Measurements from ENCODE around the gene EFCAB11. TPM values are rescaled to one million over a fixed set of nuclear protein-coding genes. Genes with fewer than 3 reads are reported as not detected.

The EFCAB11 gene
- total and polyA plus RNA-seq, 2 donors = 5.6 to 7.6 TPM

DNA sequence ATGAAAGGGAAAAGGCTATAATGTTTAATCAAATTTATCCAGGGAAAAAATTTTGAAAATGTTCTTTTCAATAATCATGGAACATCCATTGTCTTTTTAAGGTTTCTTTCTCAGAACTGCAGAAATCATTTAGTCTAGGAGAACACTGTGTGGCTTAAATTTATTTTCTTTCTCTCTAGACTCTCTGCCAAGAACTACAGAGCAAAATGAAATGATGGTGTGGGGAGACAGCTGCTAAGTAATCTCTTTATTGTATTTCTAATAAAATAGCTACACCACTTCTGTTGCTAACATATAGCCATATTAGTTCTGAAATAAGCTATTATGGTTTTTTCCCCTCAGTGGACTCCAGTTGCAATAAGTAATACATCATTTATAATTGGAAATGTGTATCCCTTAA lies 120.9 kb downstream of the EFCAB11 start:
- DNase-seq (ENCODE audit: low read depth in 6 of 9, low spot score in 9 of 9) = no peak
- Histone ChIP-seq H3K9me3 (ENCODE audit: control insufficient read depth in 2 of 2, insufficient read depth in 1 of 2, low read length in 1 of 2) (no peaks in the 10 kb centered on the region), H3K27me3 (ENCODE audit: control insufficient read depth in 2 of 2, insufficient read depth in 1 of 2, low read length in 1 of 2) (no peaks in the 10 kb centered on the region), H3K36me3 (ENCODE audit: control insufficient read depth in 2 of 2, insufficient read depth in 2 of 2, low read length in 1 of 2) (no peaks in the 10 kb centered on the region), H3K27ac (ENCODE audit: low read depth in 1 of 2, low read length in 1 of 2) (no peak overlapping the region), H3K4me3 (ENCODE audit: low read length in 2 of 2) (no peak overlapping the region), H3K4me1 (ENCODE audit: control insufficient read depth in 2 of 2, insufficient read depth in 2 of 2, low read length in 2 of 2) (no peaks in the 10 kb centered on the region)

GRCh38 chr14:89833120-89833532 lies 121.4 kb downstream of the EFCAB11 start:
- Histone ChIP-seq H3K9me3 (ENCODE audit: control insufficient read depth in 2 of 2, insufficient read depth in 1 of 2, low read length in 1 of 2) (no peaks in the 10 kb centered on the region), H3K27ac (ENCODE audit: low read depth in 1 of 2, low read length in 1 of 2) (no peak overlapping the region), H3K36me3 (ENCODE audit: control insufficient read depth in 2 of 2, insufficient read depth in 2 of 2, low read length in 1 of 2) (no peaks in the 10 kb centered on the region), H3K4me1 (ENCODE audit: control insufficient read depth in 2 of 2, insufficient read depth in 2 of 2, low read length in 2 of 2) (no peaks in the 10 kb centered on the region), H3K27me3 (ENCODE audit: control insufficient read depth in 2 of 2, insufficient read depth in 1 of 2, low read length in 1 of 2) (no peaks in the 10 kb centered on the region), H3K4me3 (ENCODE audit: low read length in 2 of 2) (no peak overlapping the region)
- WGBS = 59% methylated on average over 3 of the region's 3 CpGs
- DNase-seq (ENCODE audit: low read depth in 6 of 9, low spot score in 9 of 9) = no peak

DNA sequence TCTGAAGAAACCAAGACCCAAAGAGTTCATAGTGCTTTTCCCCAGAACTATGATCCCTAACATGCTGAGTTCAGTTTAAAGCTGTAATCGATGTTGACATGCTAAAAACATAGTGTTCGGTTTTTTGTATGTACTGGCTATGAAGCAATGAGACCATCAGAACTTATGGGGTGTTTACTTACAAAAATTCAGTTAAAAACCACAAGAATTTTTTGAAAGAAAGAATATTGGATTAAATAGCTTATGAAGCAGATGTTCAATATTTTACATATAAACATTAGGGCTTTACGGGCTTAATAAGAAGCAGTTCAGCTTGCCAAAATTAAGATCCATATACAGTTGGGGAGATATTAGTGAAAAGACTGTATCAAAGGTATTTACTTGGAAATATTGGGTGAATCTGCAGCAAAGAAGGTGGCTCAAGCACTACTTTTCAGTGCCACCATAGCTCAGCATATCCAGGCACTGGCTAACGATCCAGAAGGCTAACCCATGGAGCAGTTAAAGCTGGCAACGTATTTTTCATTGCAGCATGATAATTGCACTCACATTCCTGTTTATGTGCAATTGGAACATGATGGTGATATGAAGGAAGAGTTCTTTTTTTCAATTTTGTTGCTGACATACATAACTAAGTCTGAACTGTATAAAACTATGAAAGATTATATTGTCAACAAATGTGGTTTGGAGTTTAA lies 125.9 kb downstream of the EFCAB11 start:
- H3K27ac ChIP-seq (ENCODE audit: low read depth in 1 of 2, low read length in 1 of 2) = no peak overlapping the region
- no peaks in the 10 kb centered on the region for H3K9me3 ChIP-seq (ENCODE audit: control insufficient read depth in 2 of 2, insufficient read depth in 1 of 2, low read length in 1 of 2)
- DNase-seq (ENCODE audit: low read depth in 6 of 9, low spot score in 9 of 9) = no peak
- no peaks in the 10 kb centered on the region for H3K27me3 ChIP-seq (ENCODE audit: control insufficient read depth in 2 of 2, insufficient read depth in 1 of 2, low read length in 1 of 2)
- no peaks in the 10 kb centered on the region for H3K4me1 ChIP-seq (ENCODE audit: control insufficient read depth in 2 of 2, insufficient read depth in 2 of 2, low read length in 2 of 2)
- no peaks in the 10 kb centered on the region for H3K36me3 ChIP-seq (ENCODE audit: control insufficient read depth in 2 of 2, insufficient read depth in 2 of 2, low read length in 1 of 2)
- WGBS = 96% methylated on average over 5 of the region's 5 CpGs
- H3K4me3 ChIP-seq (ENCODE audit: low read length in 2 of 2) = no peak overlapping the region

- no peak overlapping the region for H3K4me3 ChIP-seq (ENCODE audit: low read length in 2 of 2)
- no peak overlapping the region for H3K27ac ChIP-seq (ENCODE audit: low read depth in 1 of 2, low read length in 1 of 2)
- H3K9me3 ChIP-seq (ENCODE audit: control insufficient read depth in 2 of 2, insufficient read depth in 1 of 2, low read length in 1 of 2) = no peaks in the 10 kb centered on the region
- no peaks in the 10 kb centered on the region for H3K4me1 ChIP-seq (ENCODE audit: control insufficient read depth in 2 of 2, insufficient read depth in 2 of 2, low read length in 2 of 2)
- H3K27me3 ChIP-seq (ENCODE audit: control insufficient read depth in 2 of 2, insufficient read depth in 1 of 2, low read length in 1 of 2) = no peaks in the 10 kb centered on the region
- H3K36me3 ChIP-seq (ENCODE audit: control insufficient read depth in 2 of 2, insufficient read depth in 2 of 2, low read length in 1 of 2) = no peaks in the 10 kb centered on the region
- DNase-seq (ENCODE audit: low read depth in 6 of 9, low spot score in 9 of 9) = no peak
- 54% methylated on average over 7 of the region's 7 CpGs for WGBS
Measured at GRCh38 chr14:89827265-89827664, 127.3 kb downstream of the EFCAB11 start.

GRCh38 chr14:89826596-89826995 lies 127.9 kb downstream of the EFCAB11 start:
- Histone ChIP-seq H3K36me3 (ENCODE audit: control insufficient read depth in 2 of 2, insufficient read depth in 2 of 2, low read length in 1 of 2) (no peaks in the 10 kb centered on the region), H3K27ac (ENCODE audit: low read depth in 1 of 2, low read length in 1 of 2) (no peak overlapping the region), H3K4me3 (ENCODE audit: low read length in 2 of 2) (no peak overlapping the region), H3K9me3 (ENCODE audit: control insufficient read depth in 2 of 2, insufficient read depth in 1 of 2, low read length in 1 of 2) (no peaks in the 10 kb centered on the region), H3K4me1 (ENCODE audit: control insufficient read depth in 2 of 2, insufficient read depth in 2 of 2, low read length in 2 of 2) (no peaks in the 10 kb centered on the region), H3K27me3 (ENCODE audit: control insufficient read depth in 2 of 2, insufficient read depth in 1 of 2, low read length in 1 of 2) (no peaks in the 10 kb centered on the region)
- no peak for DNase-seq (ENCODE audit: low read depth in 6 of 9, low spot score in 9 of 9)
- WGBS = 97% methylated on average over 3 of the region's 3 CpGs

DNA sequence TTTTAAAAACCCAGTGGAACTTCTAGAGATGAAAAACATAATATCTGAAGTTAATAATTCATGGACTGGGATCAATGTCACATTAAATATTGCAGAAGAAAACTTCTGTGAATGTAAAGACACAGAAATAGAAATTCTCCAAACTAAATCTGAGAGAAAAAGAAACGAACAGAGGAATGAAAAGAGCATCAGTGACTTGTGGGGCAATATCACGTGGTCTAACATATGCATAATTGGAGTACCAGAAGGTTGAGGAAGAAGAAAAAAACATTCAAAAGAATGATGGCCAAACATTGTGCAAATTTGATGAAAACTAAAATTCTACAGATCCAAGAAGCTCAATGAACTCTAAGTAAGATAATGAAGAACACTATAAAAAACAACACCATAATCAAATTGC lies 130.8 kb downstream of the EFCAB11 start:
- 99% methylated on average over 2 of the region's 2 CpGs for WGBS
- DNase-seq (ENCODE audit: low read depth in 6 of 9, low spot score in 9 of 9) = no peak
- no peaks in the 10 kb centered on the region for H3K36me3 ChIP-seq (ENCODE audit: control insufficient read depth in 2 of 2, insufficient read depth in 2 of 2, low read length in 1 of 2)
- H3K4me1 ChIP-seq (ENCODE audit: control insufficient read depth in 2 of 2, insufficient read depth in 2 of 2, low read length in 2 of 2) = no peaks in the 10 kb centered on the region
- H3K27me3 ChIP-seq (ENCODE audit: control insufficient read depth in 2 of 2, insufficient read depth in 1 of 2, low read length in 1 of 2) = no peaks in the 10 kb centered on the region
- no peaks in the 10 kb centered on the region for H3K9me3 ChIP-seq (ENCODE audit: control insufficient read depth in 2 of 2, insufficient read depth in 1 of 2, low read length in 1 of 2)
- no peak overlapping the region for H3K4me3 ChIP-seq (ENCODE audit: low read length in 2 of 2)
- H3K27ac ChIP-seq (ENCODE audit: low read depth in 1 of 2, low read length in 1 of 2) = no peak overlapping the region

DNA sequence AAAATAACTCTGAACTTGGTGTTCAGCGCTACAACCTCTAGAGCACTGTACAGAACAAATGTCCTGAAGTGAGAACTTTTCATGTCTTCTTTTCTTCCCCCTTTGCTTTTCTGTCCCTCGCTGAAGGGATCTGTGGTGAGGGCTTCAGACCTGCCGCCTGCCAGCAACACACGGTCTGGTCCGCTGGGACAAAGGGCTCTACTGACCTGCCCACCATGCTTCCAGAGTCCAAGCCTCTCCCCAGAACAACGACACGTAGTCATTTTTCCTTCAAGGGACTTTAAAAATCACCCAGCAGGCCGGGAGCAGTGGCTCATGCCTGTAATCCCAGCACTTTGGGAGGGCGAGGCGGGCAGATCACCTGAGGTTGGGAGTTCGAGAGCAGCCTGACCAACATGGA lies 140.4 kb downstream of the EFCAB11 start:
- 98% methylated on average over 11 of the region's 11 CpGs for WGBS
- no peak overlapping the region for H3K4me3 ChIP-seq (ENCODE audit: low read length in 2 of 2)

GRCh38 chr14:89813617-89814031 lies 140.9 kb downstream of the EFCAB11 start:
- Histone ChIP-seq H3K27me3 (ENCODE audit: control insufficient read depth in 2 of 2, insufficient read depth in 1 of 2, low read length in 1 of 2) (no peaks in the 10 kb centered on the region), H3K36me3 (ENCODE audit: control insufficient read depth in 2 of 2, insufficient read depth in 2 of 2, low read length in 1 of 2) (no peaks in the 10 kb centered on the region), H3K27ac (ENCODE audit: low read depth in 1 of 2, low read length in 1 of 2) (no peak overlapping the region), H3K4me1 (ENCODE audit: control insufficient read depth in 2 of 2, insufficient read depth in 2 of 2, low read length in 2 of 2) (no peaks in the 10 kb centered on the region), H3K4me3 (ENCODE audit: low read length in 2 of 2) (no peak overlapping the region), H3K9me3 (ENCODE audit: control insufficient read depth in 2 of 2, insufficient read depth in 1 of 2, low read length in 1 of 2) (no peaks in the 10 kb centered on the region)
- no peak for DNase-seq (ENCODE audit: low read depth in 6 of 9, low spot score in 9 of 9)
- WGBS = 63% methylated on average over 12 of the region's 12 CpGs

More for the DNA sequence above, 140.4 kb downstream of the EFCAB11 start:
- no peak overlapping the region for H3K27ac ChIP-seq (ENCODE audit: low read depth in 1 of 2, low read length in 1 of 2)
- no peaks in the 10 kb centered on the region for H3K27me3 ChIP-seq (ENCODE audit: control insufficient read depth in 2 of 2, insufficient read depth in 1 of 2, low read length in 1 of 2)
- no peaks in the 10 kb centered on the region for H3K36me3 ChIP-seq (ENCODE audit: control insufficient read depth in 2 of 2, insufficient read depth in 2 of 2, low read length in 1 of 2)
- no peak for DNase-seq (ENCODE audit: low read depth in 6 of 9, low spot score in 9 of 9)
- H3K9me3 ChIP-seq (ENCODE audit: control insufficient read depth in 2 of 2, insufficient read depth in 1 of 2, low read length in 1 of 2) = no peaks in the 10 kb centered on the region
- no peaks in the 10 kb centered on the region for H3K4me1 ChIP-seq (ENCODE audit: control insufficient read depth in 2 of 2, insufficient read depth in 2 of 2, low read length in 2 of 2)

DNA sequence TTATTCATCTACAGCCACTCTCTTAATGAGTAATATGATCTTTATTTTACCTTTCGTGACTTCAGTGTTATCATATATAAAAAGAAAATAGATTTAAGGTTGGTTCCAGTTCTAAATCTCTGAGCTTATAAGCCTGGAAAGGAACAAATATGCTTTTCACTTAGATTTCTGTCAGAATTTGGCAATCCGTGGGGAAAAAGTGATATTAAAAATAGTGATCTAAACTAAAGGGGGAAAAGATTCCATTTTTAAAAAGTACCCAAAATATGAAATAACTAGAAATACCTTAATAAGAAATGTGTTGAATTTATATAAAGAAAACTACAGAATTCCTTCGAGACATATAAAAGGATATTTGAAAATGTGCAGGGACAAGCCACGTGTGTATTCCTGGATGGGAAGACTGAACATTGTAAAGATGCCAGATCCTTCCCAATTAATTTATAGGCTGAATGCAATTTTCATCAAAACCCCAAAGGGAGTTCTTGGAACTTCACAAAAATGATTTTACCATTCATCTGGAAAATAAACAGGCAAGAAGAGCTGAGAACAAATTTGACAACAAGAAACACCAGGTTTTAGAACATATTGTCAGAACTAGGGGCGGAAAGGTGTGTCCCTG lies 142.5 kb downstream of the EFCAB11 start:
- H3K4me1 ChIP-seq (ENCODE audit: control insufficient read depth in 2 of 2, insufficient read depth in 2 of 2, low read length in 2 of 2) = no peaks in the 10 kb centered on the region
- no peak for DNase-seq (ENCODE audit: low read depth in 6 of 9, low spot score in 9 of 9)
- WGBS = 98% methylated on average over 5 of the region's 5 CpGs

More for the DNA sequence above, 142.5 kb downstream of the EFCAB11 start:
- Histone ChIP-seq H3K9me3 (ENCODE audit: control insufficient read depth in 2 of 2, insufficient read depth in 1 of 2, low read length in 1 of 2) (no peaks in the 10 kb centered on the region), H3K36me3 (ENCODE audit: control insufficient read depth in 2 of 2, insufficient read depth in 2 of 2, low read length in 1 of 2) (no peaks in the 10 kb centered on the region), H3K4me3 (ENCODE audit: low read length in 2 of 2) (no peak overlapping the region), H3K27me3 (ENCODE audit: control insufficient read depth in 2 of 2, insufficient read depth in 1 of 2, low read length in 1 of 2) (no peaks in the 10 kb centered on the region), H3K27ac (ENCODE audit: low read depth in 1 of 2, low read length in 1 of 2) (no peak overlapping the region)

Data from thymus (tissue), 11 donors.